HCT116 (cell line): ENCODE data around the gene SDK1. TPM values are rescaled to one million over a fixed set of nuclear protein-coding genes. Genes with fewer than 3 reads are reported as not detected.

ENCODE experiments used
- ATAC-seq: fragments of 200-7000 bp; cut with Tn5 transposase; 2 replicates; pipeline ENCODE4 v1.9.1; 2020; ENCODE audit warnings: mild to moderate bottlenecking, moderate library complexity
- BruUV-seq: library from RNA; stranded (reverse); fragments of 400-500 nt; replicated peaks from 2 replicates; lab custom pipeline; 2021; lab: Mats Ljungman, UMichigan
- CTCF ChIA-PET: fragments of 300-600 bp; sonication (Branson Sonifier 250); formaldehyde crosslinking; loops from one replicate; lab custom pipeline; 2021; ENCODE audit warnings: antibody characterized with exemption; lab: Charles Lee
- POLR2A ChIA-PET: fragments of 300-600, 350-600 bp; sonication (Branson Sonifier 250); formaldehyde crosslinking; loops from one replicate; lab custom pipeline; 2021; ENCODE audit warnings: antibody characterized with exemption; lab: Charles Lee
- RAD21 ChIA-PET, 2 experiments: fragments of 300-600 bp; sonication (Branson Sonifier 250); formaldehyde crosslinking; loops; one replicate each; lab custom pipeline; 2023; ENCODE audit warnings: low total read pairs in 2 of 2; ENCODE audit not compliant: uncharacterized antibody in 2 of 2, unreplicated experiment in 2 of 2, low non-redundant PET in 1 of 2; lab: Charles Lee
- DNase-seq: peaks from one replicate; pipeline ENCODE4 v3.0.0-alpha.2; 2010; ENCODE audit warnings: low read depth, low spot score
- H2AFZ ChIP-seq: fragments of 200-600 bp; shearing (Covaris generic), sonication (generic); 2 replicates; pipeline ENCODE4 v1.6.1; 2017; ENCODE audit warnings: low read depth, mixed run types, mixed read lengths, antibody characterized with exemption, low read length; ENCODE audit not compliant: poor library complexity, severe bottlenecking
- H3K27ac ChIP-seq: 2 replicates; pipeline ENCODE4 v1.5.1; 2012; ENCODE audit warnings: low read depth, low read length
- H3K27me3 ChIP-seq: fragments of 200-600 bp; sonication (generic); 2 replicates; pipeline ENCODE4 v1.6.1; 2016; ENCODE audit warnings: mixed run types, low read length, mixed read lengths; ENCODE audit not compliant: insufficient read depth
- H3K36me3 ChIP-seq, 2 experiments: fragments of 200-500 bp in 1 of 2; fragments of 200-600 bp in 1 of 2; sonication (Bioruptor generic) in 1 of 2; sonication (generic) in 1 of 2; 2 replicates each; pipeline versions ENCODE4 v1.5.1 to v1.6.1; 2014 to 2016; ENCODE audit warnings: low read length in 2 of 2, inconsistent platforms in 1 of 2, mixed read lengths in 1 of 2, mixed run types in 1 of 2; ENCODE audit not compliant: insufficient read depth in 2 of 2, control insufficient read depth in 1 of 2
- H3K4me1 ChIP-seq, 2 experiments: fragments of 200-600 bp in 1 of 2; sonication (generic) in 1 of 2; 2 replicates each; pipeline versions ENCODE4 v1.5.1 to v1.6.1; 2012 to 2017; ENCODE audit warnings: low read length in 2 of 2, inconsistent platforms in 1 of 2, mild to moderate bottlenecking in 1 of 2, mixed read lengths in 1 of 2, mixed run types in 1 of 2, moderate library complexity in 1 of 2; ENCODE audit not compliant: insufficient read depth in 2 of 2, control insufficient read depth in 1 of 2
- H3K4me2 ChIP-seq: fragments of 200-600 bp; sonication (generic); 2 replicates; pipeline ENCODE4 v1.6.1; 2017; ENCODE audit warnings: mixed run types, low read length, mixed read lengths
- H3K4me3 ChIP-seq, 2 experiments: fragments of 200-600 bp in 1 of 2; sonication (generic) in 1 of 2; replicated peaks in 1 of 2; 2 replicates each; pipeline ENCODE4 v1.5.1; 2011 to 2016; ENCODE audit warnings: low read length in 2 of 2, control low read depth in 1 of 2, low read depth in 1 of 2, mild to moderate bottlenecking in 1 of 2, mixed read lengths in 1 of 2, mixed run types in 1 of 2
- H3K79me2 ChIP-seq: fragments of 200-600 bp; sonication (generic); 2 replicates; pipeline ENCODE4 v1.6.1; 2017; ENCODE audit warnings: mild to moderate bottlenecking, mixed run types, low read length, moderate library complexity, mixed read lengths; ENCODE audit not compliant: insufficient read depth
- H3K9ac ChIP-seq: fragments of 200-600 bp; sonication (generic); 2 replicates; pipeline ENCODE4 v1.6.1; 2016; ENCODE audit warnings: low read length, mixed read lengths
- H3K9me2 ChIP-seq: fragments of 200-600 bp; sonication (generic), shearing (Covaris generic); 2 replicates; pipeline ENCODE4 v1.6.1; 2017; ENCODE audit warnings: mixed run types, mild to moderate bottlenecking, moderate library complexity; ENCODE audit not compliant: insufficient read depth
- H3K9me3 ChIP-seq, 2 experiments: fragments of 200-500 bp in 1 of 2; fragments of 200-600 bp in 1 of 2; sonication (Bioruptor generic) in 1 of 2; sonication (generic) in 1 of 2; 2 replicates each; pipeline ENCODE4 v1.6.1; 2014 to 2017; ENCODE audit warnings: low read length in 2 of 2, mixed read lengths in 2 of 2, inconsistent platforms in 1 of 2, low read depth in 1 of 2, mild to moderate bottlenecking in 1 of 2, mixed run types in 1 of 2, moderate library complexity in 1 of 2; ENCODE audit not compliant: control insufficient read depth in 1 of 2, insufficient read depth in 1 of 2
- H4K20me1 ChIP-seq: fragments of 200-600 bp; sonication (generic), shearing (Covaris generic); 2 replicates; pipeline ENCODE4 v1.6.1; 2017; ENCODE audit warnings: mixed run types, mild to moderate bottlenecking, moderate library complexity; ENCODE audit not compliant: insufficient read depth
- ATF3 ChIP-seq: IDR thresholded peaks from 2 replicates; pipeline ENCODE4 v1.6.1; 2012
- CTCF ChIP-seq, 3 experiments: fragments of 200-600 bp in 1 of 3; sonication (generic) in 1 of 3; IDR thresholded peaks in 2 of 3; conservative IDR thresholded peaks in 1 of 3; 2 replicates each; pipeline ENCODE4 v1.5.1; 2012 to 2017; ENCODE audit warnings: low read depth in 2 of 3, low read length in 2 of 3, antibody characterized with exemption in 1 of 3, borderline replicate concordance in 1 of 3, control low read depth in 1 of 3, mild to moderate bottlenecking in 1 of 3, mixed read lengths in 1 of 3, mixed run types in 1 of 3, moderate library complexity in 1 of 3; ENCODE audit not compliant: insufficient read depth in 1 of 3
- EGR1 ChIP-seq: IDR thresholded peaks from 2 replicates; pipeline ENCODE4 v1.6.1; 2012; ENCODE audit warnings: low read depth
- ELF1 ChIP-seq: IDR thresholded peaks from 2 replicates; pipeline ENCODE4 v1.6.1; 2012; ENCODE audit warnings: low read depth, borderline replicate concordance
- FOSL1 ChIP-seq: IDR thresholded peaks from 2 replicates; pipeline ENCODE4 v1.6.1; 2012; ENCODE audit warnings: low read depth
- JUND ChIP-seq: IDR thresholded peaks from 2 replicates; pipeline ENCODE4 v1.6.1; 2012
- POLR2A ChIP-seq: IDR thresholded peaks from 2 replicates; pipeline ENCODE4 v1.7.0; 2011; ENCODE audit warnings: borderline replicate concordance; ENCODE audit not compliant: insufficient read depth, insufficient read length; ENCODE audit errors: extremely low read depth
- POLR2AphosphoS5 ChIP-seq: IDR thresholded peaks from 2 replicates; pipeline ENCODE4 v1.6.1; 2011; ENCODE audit warnings: mild to moderate bottlenecking, low read depth, low read length, moderate library complexity
- REST ChIP-seq: IDR thresholded peaks from 2 replicates; pipeline ENCODE4 v1.6.1; 2012; ENCODE audit warnings: low read depth
- SIN3A ChIP-seq: IDR thresholded peaks from 2 replicates; pipeline ENCODE4 v1.6.1; 2012; ENCODE audit warnings: low read depth
- SP1 ChIP-seq: IDR thresholded peaks from 2 replicates; pipeline ENCODE4 v1.6.1; 2012; ENCODE audit warnings: low read depth
- SRF ChIP-seq: IDR thresholded peaks from 2 replicates; pipeline ENCODE4 v1.6.1; 2012; ENCODE audit warnings: low read depth
- TCF7L2 ChIP-seq: IDR thresholded peaks from 2 replicates; pipeline ENCODE4 v1.7.0; 2011; ENCODE audit warnings: borderline replicate concordance, inconsistent platforms; ENCODE audit not compliant: insufficient read depth, insufficient read length; ENCODE audit errors: extremely low read depth
- YY1 ChIP-seq: IDR thresholded peaks from 2 replicates; pipeline ENCODE4 v1.6.1; 2011; ENCODE audit warnings: low read length, low read depth, moderate library complexity, mild to moderate bottlenecking; ENCODE audit not compliant: insufficient replicate concordance; ENCODE audit errors: extremely low read depth
- ZFX ChIP-seq: fragments of 450-650 bp; IDR thresholded peaks from 2 replicates; pipeline ENCODE4 v1.6.1; 2017
- ZNF274 ChIP-seq: fragments of 200-500 bp; sonication (Bioruptor generic); IDR thresholded peaks from 2 replicates; pipeline ENCODE4 v1.6.1; 2014; ENCODE audit warnings: mild to moderate bottlenecking, low read depth, low read length, inconsistent platforms
- intact Hi-C: fragments of 100-400 bp; cut with micrococcal nuclease; formaldehyde crosslinking; loops from 2 replicates; pipeline ENCODE4 v1.10.0; 2022
- total RNA-seq: library from RNA; stranded (reverse); gene quantifications from one replicate; pipeline ENCODE4 v1.2.1, GENCODE V29; 2021; ENCODE audit not compliant: unreplicated experiment

The SDK1 gene
- total RNA-seq, 1 experiment from 2014 or later = 0.05 TPM

GRCh38 chr7:4015371-4015770 is 714.3 kb downstream of the SDK1 start (continued):
- TF ChIP-seq CTCF (IDR thresholded peaks at IDR 0.05 in 2 of 3, conservative IDR thresholded peaks at IDR 0.05 in 1 of 3; ENCODE audit: borderline replicate concordance in 1 of 3, insufficient read depth in 1 of 3, low read depth in 2 of 3, low read length in 2 of 3) (no peak), ATF3 (no peak), ZFX (no peak), SIN3A (no peak), SRF (no peak), ZNF274 (no peak), YY1 (no peak), REST (no peak)

GRCh38 chr7:4015996-4016395 is 714.9 kb downstream of the SDK1 start:
- Histone ChIP-seq H4K20me1 (no peaks in the 10 kb centered on the region), H2AFZ (no peak overlapping the region), H3K79me2 (no peaks in the 10 kb centered on the region), H3K9me2 (no peaks in the 10 kb centered on the region), H3K4me3 (no peak overlapping the region), H3K27me3 (peaks cover 3% of the 10 kb centered on the region), H3K9me3 (no peaks in the 10 kb centered on the region; a peak in 1 of 4 replicates), H3K27ac (no peak overlapping the region), H3K4me2 (no peak overlapping the region), H3K4me1 (no peaks in the 10 kb centered on the region), H3K9ac (no peak overlapping the region), H3K36me3 (no peaks in the 10 kb centered on the region)
- RAD21 ChIA-PET = no interaction called here
- BruUV-seq = no TSS peak
- CTCF ChIA-PET = no interaction called here
- intact Hi-C loops = no loop called here
- no peak for ATAC-seq
- DNase-seq = no peak
- POLR2A ChIA-PET = no interaction called here
- no peak for TF ChIP-seq JUND
- TF ChIP-seq ELF1 = no peak
- TF ChIP-seq TCF7L2 = no peak
- no peak for TF ChIP-seq SP1
- no peak for TF ChIP-seq POLR2AphosphoS5
- no peak for TF ChIP-seq YY1
- TF ChIP-seq SRF = no peak
- no peak for TF ChIP-seq POLR2A
- TF ChIP-seq FOSL1 = no peak
- TF ChIP-seq EGR1 = no peak
- TF ChIP-seq ATF3 = no peak
- no peak for TF ChIP-seq ZFX
- no peak for TF ChIP-seq REST
